Measurements from ENCODE around the gene KLKB1.

KLKB1 gene

DNA sequence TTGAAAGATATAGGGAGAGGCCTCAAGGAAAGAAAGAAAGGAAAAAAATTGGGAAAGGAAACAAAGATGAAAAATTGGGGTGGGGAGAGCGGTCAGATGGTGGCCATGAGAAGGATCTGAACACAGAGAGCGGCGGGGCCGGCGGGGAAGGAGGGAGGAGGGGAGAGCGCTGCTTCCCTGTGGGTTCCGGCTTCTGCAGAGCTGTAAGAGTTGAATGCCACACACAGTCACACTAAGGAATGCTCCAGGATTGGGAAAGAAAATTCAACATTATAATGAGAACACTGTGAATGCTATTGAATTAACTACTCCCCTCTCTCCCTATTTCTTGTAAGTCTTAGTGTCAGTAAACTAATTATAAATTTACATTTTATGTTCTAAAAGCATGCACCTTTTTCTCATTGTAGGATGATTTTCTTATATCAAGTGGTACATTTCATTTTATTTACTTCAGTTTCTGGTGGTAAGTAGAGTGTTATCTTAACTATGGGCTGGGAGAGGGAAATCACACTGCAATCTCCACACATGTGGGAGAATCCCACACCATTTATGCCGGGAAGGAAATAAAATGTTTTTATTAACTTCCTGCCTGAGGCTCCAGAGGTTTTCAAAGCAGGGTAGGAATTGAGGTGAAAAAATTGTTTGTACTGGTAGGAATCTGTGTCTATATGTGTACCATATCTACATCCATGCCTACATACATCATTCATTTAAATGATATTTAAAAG is 39.6 kb downstream of the KLKB1 start:
- H3K36me3 ChIP-seq (ENCODE audit: control insufficient read depth in 2 of 2, insufficient read depth in 1 of 2, low read length in 2 of 2): no peaks in the 10 kb centered on the region
- no peaks in the 10 kb centered on the region for H3K9me3 ChIP-seq (ENCODE audit: control insufficient read depth, insufficient read depth, low read depth, low read length)
- no peak overlapping the region for H3K4me3 ChIP-seq (ENCODE audit: low read depth, low read length)
- POLR2A ChIA-PET: no interaction called here
- no peaks in the 10 kb centered on the region for H3K4me1 ChIP-seq (ENCODE audit: control insufficient read depth, insufficient read depth, low read length)
- TF ChIP-seq, protein P1, sequence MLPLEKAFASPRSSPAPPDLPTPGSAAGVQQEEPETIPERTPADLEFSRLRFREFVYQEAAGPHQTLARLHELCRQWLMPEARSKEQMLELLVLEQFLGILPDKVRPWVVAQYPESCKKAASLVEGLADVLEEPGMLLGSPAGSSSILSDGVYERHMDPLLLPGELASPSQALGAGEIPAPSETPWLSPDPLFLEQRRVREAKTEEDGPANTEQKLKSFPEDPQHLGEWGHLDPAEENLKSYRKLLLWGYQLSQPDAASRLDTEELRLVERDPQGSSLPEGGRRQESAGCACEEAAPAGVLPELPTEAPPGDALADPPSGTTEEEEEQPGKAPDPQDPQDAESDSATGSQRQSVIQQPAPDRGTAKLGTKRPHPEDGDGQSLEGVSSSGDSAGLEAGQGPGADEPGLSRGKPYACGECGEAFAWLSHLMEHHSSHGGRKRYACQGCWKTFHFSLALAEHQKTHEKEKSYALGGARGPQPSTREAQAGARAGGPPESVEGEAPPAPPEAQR (tag by site-specific recombination; IDR thresholded peaks at IDR 0.05): no peak
- TF ChIP-seq ZNF223 (tag by site-specific recombination; IDR thresholded peaks at IDR 0.05) (no peak), ZNF350 (tag by site-specific recombination; IDR thresholded peaks at IDR 0.05) (no peak), REST (tag by site-specific recombination; IDR thresholded peaks at IDR 0.05) (no peak), ZNF292 (tag by site-specific recombination; IDR thresholded peaks at IDR 0.05; ENCODE audit: borderline replicate concordance, low read depth) (no peak), ZNF398 (tag by site-specific recombination; IDR thresholded peaks at IDR 0.05) (no peak), ZSCAN5A (tag by site-specific recombination; IDR thresholded peaks at IDR 0.05) (no peak), ELK4 (IDR thresholded peaks at IDR 0.05; ENCODE audit: borderline replicate concordance, low read depth, low read length) (no peak), KLF7 (tag by site-specific recombination; IDR thresholded peaks at IDR 0.05; ENCODE audit: borderline replicate concordance) (no peak), ZNF571 (tag by site-specific recombination; IDR thresholded peaks at IDR 0.05) (no peak), ZNF777 (tag by site-specific recombination; IDR thresholded peaks at IDR 0.05; ENCODE audit: borderline replicate concordance) (no peak), ZNF624 (tag by site-specific recombination; IDR thresholded peaks at IDR 0.05) (no peak), ZNF423 (tag by site-specific recombination; IDR thresholded peaks at IDR 0.05) (no peak), ZNF157 (tag by site-specific recombination; IDR thresholded peaks at IDR 0.05) (no peak), ZNF280D (tag by site-specific recombination; IDR thresholded peaks at IDR 0.05) (no peak)
- TF ChIP-seq, protein P2, sequence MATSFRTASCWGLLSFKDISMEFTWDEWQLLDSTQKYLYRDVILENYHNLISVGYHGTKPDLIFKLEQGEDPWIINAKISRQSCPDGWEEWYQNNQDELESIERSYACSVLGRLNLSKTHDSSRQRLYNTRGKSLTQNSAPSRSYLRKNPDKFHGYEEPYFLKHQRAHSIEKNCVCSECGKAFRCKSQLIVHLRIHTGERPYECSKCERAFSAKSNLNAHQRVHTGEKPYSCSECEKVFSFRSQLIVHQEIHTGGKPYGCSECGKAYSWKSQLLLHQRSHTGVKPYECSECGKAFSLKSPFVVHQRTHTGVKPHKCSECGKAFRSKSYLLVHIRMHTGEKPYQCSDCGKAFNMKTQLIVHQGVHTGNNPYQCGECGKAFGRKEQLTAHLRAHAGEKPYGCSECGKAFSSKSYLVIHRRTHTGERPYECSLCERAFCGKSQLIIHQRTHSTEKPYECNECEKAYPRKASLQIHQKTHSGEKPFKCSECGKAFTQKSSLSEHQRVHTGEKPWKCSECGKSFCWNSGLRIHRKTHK (tag by site-specific recombination; IDR thresholded peaks at IDR 0.05): no peak
- TF ChIP-seq, protein P3, sequence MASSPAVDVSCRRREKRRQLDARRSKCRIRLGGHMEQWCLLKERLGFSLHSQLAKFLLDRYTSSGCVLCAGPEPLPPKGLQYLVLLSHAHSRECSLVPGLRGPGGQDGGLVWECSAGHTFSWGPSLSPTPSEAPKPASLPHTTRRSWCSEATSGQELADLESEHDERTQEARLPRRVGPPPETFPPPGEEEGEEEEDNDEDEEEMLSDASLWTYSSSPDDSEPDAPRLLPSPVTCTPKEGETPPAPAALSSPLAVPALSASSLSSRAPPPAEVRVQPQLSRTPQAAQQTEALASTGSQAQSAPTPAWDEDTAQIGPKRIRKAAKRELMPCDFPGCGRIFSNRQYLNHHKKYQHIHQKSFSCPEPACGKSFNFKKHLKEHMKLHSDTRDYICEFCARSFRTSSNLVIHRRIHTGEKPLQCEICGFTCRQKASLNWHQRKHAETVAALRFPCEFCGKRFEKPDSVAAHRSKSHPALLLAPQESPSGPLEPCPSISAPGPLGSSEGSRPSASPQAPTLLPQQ (tag by site-specific recombination; IDR thresholded peaks at IDR 0.05): no peak
- TF ChIP-seq, protein P4, sequence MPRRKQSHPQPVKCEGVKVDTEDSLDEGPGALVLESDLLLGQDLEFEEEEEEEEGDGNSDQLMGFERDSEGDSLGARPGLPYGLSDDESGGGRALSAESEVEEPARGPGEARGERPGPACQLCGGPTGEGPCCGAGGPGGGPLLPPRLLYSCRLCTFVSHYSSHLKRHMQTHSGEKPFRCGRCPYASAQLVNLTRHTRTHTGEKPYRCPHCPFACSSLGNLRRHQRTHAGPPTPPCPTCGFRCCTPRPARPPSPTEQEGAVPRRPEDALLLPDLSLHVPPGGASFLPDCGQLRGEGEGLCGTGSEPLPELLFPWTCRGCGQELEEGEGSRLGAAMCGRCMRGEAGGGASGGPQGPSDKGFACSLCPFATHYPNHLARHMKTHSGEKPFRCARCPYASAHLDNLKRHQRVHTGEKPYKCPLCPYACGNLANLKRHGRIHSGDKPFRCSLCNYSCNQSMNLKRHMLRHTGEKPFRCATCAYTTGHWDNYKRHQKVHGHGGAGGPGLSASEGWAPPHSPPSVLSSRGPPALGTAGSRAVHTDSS (tag by site-specific recombination; IDR thresholded peaks at IDR 0.05): no peak
- CTCF ChIA-PET: interaction anchor here (0.5 kb wide), 1 partner anchor 1728 kb away, joined by 3 read pairs; no protein-coding TSS in a partner anchor
- H3K27ac ChIP-seq (ENCODE audit: extremely low read depth, low read depth, low read length): no peak overlapping the region

Data from HEK293 (cell line).